Memory B cell (primary cell): ENCODE data around the gene VTCN1.
"Not testable (repeated sequence)": the region's sequence is repeated elsewhere in the genome, so short reads cannot be mapped to it uniquely, and the experiment has no call there.

Experiments
- ATAC-seq: fragments of 150-1000 bp; cut with Tn5 transposase; 2 replicates; pipeline ENCODE4 v1.10.0; 2021; ENCODE audit warnings: low read depth, mild to moderate bottlenecking, moderate library complexity
- DNase-seq, 2 donors: peaks; one replicate each; pipeline ENCODE4 v3.0.0; 2022; ENCODE audit warnings: low spot score in 2 of 2
- H3K27ac Mint-ChIP-seq: one replicate; pipeline ENCODE4 v1.8.0; 2022; ENCODE audit warnings: mild to moderate bottlenecking, moderate library complexity, mixed read lengths
- H3K27me3 Mint-ChIP-seq: one replicate; pipeline ENCODE4 v1.8.0; 2022; ENCODE audit warnings: mixed read lengths
- H3K36me3 Mint-ChIP-seq: one replicate; pipeline ENCODE4 v1.8.0; 2022; ENCODE audit warnings: mild to moderate bottlenecking, mixed read lengths
- H3K4me1 Mint-ChIP-seq: one replicate; pipeline ENCODE4 v1.8.0; 2022; ENCODE audit warnings: mixed read lengths
- H3K4me3 Mint-ChIP-seq: one replicate; pipeline ENCODE4 v1.8.0; 2022; ENCODE audit warnings: mild to moderate bottlenecking, moderate library complexity, mixed read lengths
- H3K9me3 Mint-ChIP-seq: one replicate; pipeline ENCODE4 v1.8.0; 2022; ENCODE audit warnings: mixed read lengths

The VTCN1 gene

DNA sequence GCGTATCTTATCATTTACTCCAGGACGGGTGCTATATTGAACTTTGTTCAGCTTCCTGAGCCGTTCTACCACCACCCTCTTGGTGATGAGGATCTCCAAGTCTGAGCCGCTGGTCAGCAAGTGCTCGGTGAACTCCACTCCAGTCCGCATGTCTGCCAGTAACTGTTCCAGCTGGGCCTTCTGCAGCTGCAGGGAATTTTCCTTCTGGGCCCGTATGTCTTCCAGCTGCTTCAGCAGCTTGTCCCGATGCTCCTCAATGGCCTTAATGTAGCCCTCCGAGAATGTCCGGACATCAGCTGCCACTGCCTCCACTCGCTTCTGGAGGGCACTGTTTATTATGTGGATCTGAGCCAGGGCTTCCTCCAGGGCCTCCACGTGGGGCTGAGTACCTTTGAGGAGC is 92.6 kb downstream of the VTCN1 start:
- Mint-ChIP-seq H3K27ac (no peak overlapping the region), H3K4me1 (peaks cover 7% of the 10 kb centered on the region), H3K36me3 (no peaks in the 10 kb centered on the region), H3K9me3 (no peaks in the 10 kb centered on the region), H3K4me3 (no peak overlapping the region), H3K27me3 (peaks cover 2% of the 10 kb centered on the region)
- DNase-seq (no peak), ATAC-seq (no peak)

DNA sequence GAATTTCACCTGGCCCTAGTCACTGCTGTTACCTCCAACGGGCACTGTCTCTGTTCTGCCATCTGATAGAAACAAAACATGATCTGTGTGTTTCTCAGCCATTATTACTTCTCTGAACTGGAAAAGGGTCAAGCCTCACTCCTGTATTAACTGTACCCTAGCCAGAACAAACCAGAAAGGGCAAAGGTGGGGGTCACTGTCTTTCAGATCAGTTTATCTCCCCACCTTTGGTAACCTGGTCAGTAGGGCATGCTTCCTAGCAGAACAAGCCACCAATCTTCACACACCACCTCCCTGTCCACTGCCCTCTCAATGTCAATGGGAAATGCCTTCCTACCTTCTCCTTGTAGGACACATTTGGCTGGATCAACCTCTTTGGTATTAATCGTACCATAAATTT is 93.0 kb downstream of the VTCN1 start:
- no peak for DNase-seq
- H3K27ac Mint-ChIP-seq, result no peak overlapping the region
- peaks cover 6% of the 10 kb centered on the region for H3K4me1 Mint-ChIP-seq
- no peak overlapping the region for H3K4me3 Mint-ChIP-seq
- no peaks in the 10 kb centered on the region for H3K36me3 Mint-ChIP-seq
- H3K9me3 Mint-ChIP-seq, result no peaks in the 10 kb centered on the region
- ATAC-seq, result no peak
- peaks cover 1% of the 10 kb centered on the region for H3K27me3 Mint-ChIP-seq

DNA sequence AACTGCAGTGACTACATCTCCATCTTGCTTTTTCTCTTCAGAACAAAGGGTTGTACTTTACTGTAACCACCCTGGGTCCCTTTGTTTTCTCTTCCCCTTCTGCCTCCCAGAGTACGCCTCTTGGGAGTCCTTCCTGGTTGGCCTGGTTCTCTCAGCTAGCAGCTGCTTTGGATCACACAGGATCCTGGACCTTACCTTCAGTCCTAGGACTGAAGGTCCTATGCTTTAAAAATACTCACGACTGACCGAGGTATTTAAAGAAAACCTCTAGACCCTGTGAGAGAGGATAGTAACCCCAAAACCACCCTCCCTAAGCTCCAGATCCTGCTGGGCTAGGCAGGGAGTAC is 94.0 kb downstream of the VTCN1 start:
- H3K36me3 Mint-ChIP-seq, result no peaks in the 10 kb centered on the region
- peaks cover 5% of the 10 kb centered on the region for H3K4me1 Mint-ChIP-seq
- DNase-seq (no peak), ATAC-seq (no peak)
- H3K4me3 Mint-ChIP-seq, result no peak overlapping the region
- H3K27me3 Mint-ChIP-seq, result no peaks in the 10 kb centered on the region
- H3K27ac Mint-ChIP-seq, result no peak overlapping the region
- H3K9me3 Mint-ChIP-seq, result no peaks in the 10 kb centered on the region

- Mint-ChIP-seq H3K27me3 (no peaks in the 10 kb centered on the region), H3K9me3 (no peaks in the 10 kb centered on the region), H3K36me3 (no peaks in the 10 kb centered on the region), H3K27ac (no peak overlapping the region), H3K4me3 (no peak overlapping the region), H3K4me1 (peaks cover 5% of the 10 kb centered on the region)
- DNase-seq, result no peak
- no peak for ATAC-seq
These were observed 94.5 kb downstream of the VTCN1 start for GRCh38 chr1:117116090-117116783.

- H3K27me3 Mint-ChIP-seq, result no peaks in the 10 kb centered on the region
- ATAC-seq, result peak; percentile 52
- H3K9me3 Mint-ChIP-seq, result no peaks in the 10 kb centered on the region
- H3K4me1 Mint-ChIP-seq, result no peaks in the 10 kb centered on the region
- H3K4me3 Mint-ChIP-seq, result no peak overlapping the region
- H3K27ac Mint-ChIP-seq, result peak overlapping the region; percentile 85
- no peaks in the 10 kb centered on the region for H3K36me3 Mint-ChIP-seq
- DNase-seq, result no peak
These were observed 95.8 kb downstream of the VTCN1 start for GRCh38 chr1:117114877-117115276.

- Mint-ChIP-seq H3K36me3 (no peaks in the 10 kb centered on the region), H3K4me3 (no peak overlapping the region), H3K27ac (no peak overlapping the region), H3K27me3 (no peaks in the 10 kb centered on the region), H3K9me3 (no peaks in the 10 kb centered on the region), H3K4me1 (no peaks in the 10 kb centered on the region)
- DNase-seq (no peak), ATAC-seq (no peak)
These were observed 97.5 kb downstream of the VTCN1 start for GRCh38 chr1:117113199-117113598.

GRCh38 chr1:117112047-117112717 is 98.5 kb downstream of the VTCN1 start:
- H3K27ac Mint-ChIP-seq, result no peak overlapping the region
- H3K9me3 Mint-ChIP-seq, result no peaks in the 10 kb centered on the region
- H3K4me3 Mint-ChIP-seq, result no peak overlapping the region
- H3K27me3 Mint-ChIP-seq, result no peaks in the 10 kb centered on the region
- no peaks in the 10 kb centered on the region for H3K4me1 Mint-ChIP-seq
- H3K36me3 Mint-ChIP-seq, result no peaks in the 10 kb centered on the region
- DNase-seq, result no peak
- ATAC-seq, result no peak

DNA sequence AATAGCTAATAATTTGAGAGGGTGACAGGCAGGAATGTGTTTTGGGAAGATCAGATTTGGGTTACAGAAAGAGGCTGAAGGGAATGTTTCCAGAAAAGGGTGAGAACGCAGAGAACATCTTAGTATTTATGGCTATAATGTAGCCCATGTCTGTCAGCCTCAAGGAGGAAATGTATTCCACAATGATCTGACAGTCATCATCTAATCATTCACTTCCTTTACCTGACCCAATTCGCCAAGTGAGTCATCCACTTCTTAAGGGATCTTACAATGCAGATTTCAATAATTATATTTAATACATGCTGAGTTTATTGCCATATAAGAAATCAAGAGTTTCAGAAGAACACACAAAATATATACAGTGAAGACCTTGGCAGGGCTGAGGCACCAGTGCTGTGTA is 100.0 kb downstream of the VTCN1 start:
- ATAC-seq (no peak), DNase-seq (no peak)
- Mint-ChIP-seq H3K9me3 (no peaks in the 10 kb centered on the region), H3K4me3 (no peak overlapping the region), H3K36me3 (no peaks in the 10 kb centered on the region), H3K27ac (no peak overlapping the region), H3K27me3 (no peaks in the 10 kb centered on the region), H3K4me1 (no peaks in the 10 kb centered on the region)

DNA sequence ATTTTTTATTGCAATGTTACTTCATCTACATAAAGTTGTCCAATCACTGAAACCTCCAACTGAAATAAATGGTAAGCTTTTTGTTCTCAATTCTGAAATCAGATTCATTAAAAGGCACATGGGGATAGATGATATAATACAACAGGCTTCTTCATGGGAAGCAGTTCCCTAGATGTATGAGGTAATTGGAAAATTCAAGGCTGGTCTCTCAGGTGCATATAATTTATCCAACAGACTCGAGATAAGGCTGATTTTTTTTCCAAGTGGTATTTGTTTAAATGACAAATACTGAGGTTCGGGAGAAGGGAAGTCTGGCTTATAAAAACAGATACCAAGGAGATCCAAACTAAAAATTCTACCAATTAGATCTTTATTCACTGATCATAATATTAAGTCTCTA is 103.4 kb downstream of the VTCN1 start:
- no peak for DNase-seq
- ATAC-seq, result no peak
- Mint-ChIP-seq H3K9me3 (no peaks in the 10 kb centered on the region), H3K4me3 (no peak overlapping the region), H3K27ac (no peak overlapping the region), H3K36me3 (no peaks in the 10 kb centered on the region), H3K27me3 (no peaks in the 10 kb centered on the region), H3K4me1 (no peaks in the 10 kb centered on the region)

GRCh38 chr1:117106478-117106877 is 104.2 kb downstream of the VTCN1 start:
- H3K36me3 Mint-ChIP-seq, result peaks cover 3% of the 10 kb centered on the region
- no peak for ATAC-seq

DNA sequence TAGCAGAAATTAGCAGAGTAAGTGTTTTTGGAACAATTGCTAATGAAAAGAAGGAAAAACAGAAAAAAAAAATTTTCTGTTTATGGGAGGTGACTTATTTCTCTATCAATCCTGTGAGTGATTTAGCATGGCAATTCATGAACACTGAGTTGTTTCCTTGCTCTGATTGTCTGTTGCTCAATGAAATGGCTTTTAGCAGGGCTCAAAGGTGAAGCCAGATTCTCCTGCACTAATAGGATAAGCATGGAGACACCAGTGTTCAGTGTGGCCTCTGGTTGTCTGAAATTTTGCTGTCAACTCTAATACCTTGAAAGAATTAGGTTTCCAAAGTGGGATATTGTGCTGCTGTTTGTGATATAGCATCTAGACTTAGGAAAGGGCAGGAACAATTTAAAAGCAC is 105.0 kb downstream of the VTCN1 start:
- Mint-ChIP-seq H3K36me3 (peaks cover 7% of the 10 kb centered on the region), H3K4me1 (peaks cover 2% of the 10 kb centered on the region), H3K9me3 (no peaks in the 10 kb centered on the region), H3K4me3 (no peak overlapping the region), H3K27ac (no peak overlapping the region), H3K27me3 (no peaks in the 10 kb centered on the region)
- no peak for DNase-seq
- no peak for ATAC-seq

More at GRCh38 chr1:117106478-117106877, 104.2 kb downstream of the VTCN1 start:
- Mint-ChIP-seq H3K27me3 (no peaks in the 10 kb centered on the region), H3K27ac (no peak overlapping the region), H3K4me3 (no peak overlapping the region), H3K9me3 (no peaks in the 10 kb centered on the region), H3K4me1 (peaks cover 2% of the 10 kb centered on the region)
- DNase-seq, result no peak

DNA sequence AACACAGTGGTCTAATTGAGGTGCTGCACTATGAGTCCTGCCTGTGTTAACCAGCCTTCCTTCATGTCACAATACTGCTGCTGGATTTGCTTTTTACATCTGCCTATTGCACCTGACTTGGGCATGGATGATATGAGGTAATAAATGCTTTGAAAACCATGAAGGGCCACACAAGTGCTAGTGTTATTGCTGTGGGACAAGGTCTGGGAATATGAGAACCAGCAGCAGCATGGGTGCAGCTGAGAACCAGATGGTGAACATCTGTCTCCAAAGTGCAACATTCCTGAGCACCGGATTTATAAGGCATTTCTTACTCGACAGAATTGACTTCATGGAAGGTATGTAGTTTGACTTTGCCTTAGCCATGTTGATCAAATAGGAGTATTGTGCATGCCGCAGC is 105.7 kb downstream of the VTCN1 start:
- H3K9me3 Mint-ChIP-seq, result no peaks in the 10 kb centered on the region
- H3K4me1 Mint-ChIP-seq, result peaks cover 2% of the 10 kb centered on the region
- no peak for ATAC-seq
- no peak overlapping the region for H3K27ac Mint-ChIP-seq
- H3K36me3 Mint-ChIP-seq, result peaks cover 15% of the 10 kb centered on the region
- H3K4me3 Mint-ChIP-seq, result no peak overlapping the region
- H3K27me3 Mint-ChIP-seq, result no peaks in the 10 kb centered on the region
- no peak for DNase-seq

DNA sequence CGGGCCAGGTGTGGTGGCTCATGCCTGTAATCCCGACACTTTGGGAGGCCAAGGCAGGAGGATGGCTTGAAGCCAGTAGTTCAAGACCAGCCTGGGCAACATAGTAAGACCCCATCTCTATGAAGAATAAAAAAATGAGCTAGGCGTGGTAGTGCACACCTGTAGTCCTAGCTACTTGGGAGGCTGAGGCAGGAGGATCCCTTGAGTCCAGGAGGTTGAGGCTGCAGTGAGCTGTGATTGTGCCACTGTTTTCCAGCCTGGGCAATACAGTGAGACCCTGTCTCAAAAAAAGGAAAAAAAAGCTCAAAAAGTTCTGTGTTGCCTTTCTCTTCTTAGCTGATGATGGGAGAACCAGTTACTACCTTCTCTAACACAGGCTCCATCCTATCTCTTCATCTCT is 108.9 kb downstream of the VTCN1 start:
- H3K27me3 Mint-ChIP-seq, H3K9me3 Mint-ChIP-seq: not testable (repeated sequence)
- peaks cover 33% of the 10 kb centered on the region for H3K36me3 Mint-ChIP-seq

DNA sequence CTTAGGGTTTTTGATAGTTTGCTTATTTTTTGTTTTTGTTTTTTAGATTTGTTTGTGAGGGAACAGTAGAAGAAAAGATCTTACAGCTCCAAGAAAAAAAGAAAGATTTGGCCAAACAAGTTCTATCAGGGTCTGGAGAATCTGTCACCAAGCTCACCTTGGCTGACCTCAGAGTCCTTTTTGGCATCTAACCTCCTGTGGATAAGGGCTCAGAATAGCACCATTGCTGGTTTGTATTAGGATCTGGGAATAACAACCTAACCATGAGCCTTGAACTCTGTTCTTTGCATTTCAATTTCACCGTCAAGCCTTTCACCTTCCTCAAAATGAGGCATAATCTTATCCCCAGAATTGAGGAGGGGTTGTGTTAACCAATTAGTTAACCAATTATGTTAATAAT is 109.4 kb downstream of the VTCN1 start:
- peaks cover 2% of the 10 kb centered on the region for H3K4me1 Mint-ChIP-seq

More for the DNA sequence above, 108.9 kb downstream of the VTCN1 start:
- H3K4me3 Mint-ChIP-seq, H3K27ac Mint-ChIP-seq, H3K4me1 Mint-ChIP-seq, DNase-seq, ATAC-seq: not testable (repeated sequence)

More for the DNA sequence above, 109.4 kb downstream of the VTCN1 start:
- Mint-ChIP-seq H3K9me3 (no peaks in the 10 kb centered on the region), H3K27me3 (no peaks in the 10 kb centered on the region), H3K27ac (no peak overlapping the region), H3K36me3 (peaks cover 36% of the 10 kb centered on the region), H3K4me3 (no peak overlapping the region)
- ATAC-seq (no peak), DNase-seq (no peak)
